ENCODE measurements around the gene C17orf50.
A peak's percentile ranks its signal among the peaks of the same experiment; 100 is the strongest.

Gene C17orf50

DNA sequence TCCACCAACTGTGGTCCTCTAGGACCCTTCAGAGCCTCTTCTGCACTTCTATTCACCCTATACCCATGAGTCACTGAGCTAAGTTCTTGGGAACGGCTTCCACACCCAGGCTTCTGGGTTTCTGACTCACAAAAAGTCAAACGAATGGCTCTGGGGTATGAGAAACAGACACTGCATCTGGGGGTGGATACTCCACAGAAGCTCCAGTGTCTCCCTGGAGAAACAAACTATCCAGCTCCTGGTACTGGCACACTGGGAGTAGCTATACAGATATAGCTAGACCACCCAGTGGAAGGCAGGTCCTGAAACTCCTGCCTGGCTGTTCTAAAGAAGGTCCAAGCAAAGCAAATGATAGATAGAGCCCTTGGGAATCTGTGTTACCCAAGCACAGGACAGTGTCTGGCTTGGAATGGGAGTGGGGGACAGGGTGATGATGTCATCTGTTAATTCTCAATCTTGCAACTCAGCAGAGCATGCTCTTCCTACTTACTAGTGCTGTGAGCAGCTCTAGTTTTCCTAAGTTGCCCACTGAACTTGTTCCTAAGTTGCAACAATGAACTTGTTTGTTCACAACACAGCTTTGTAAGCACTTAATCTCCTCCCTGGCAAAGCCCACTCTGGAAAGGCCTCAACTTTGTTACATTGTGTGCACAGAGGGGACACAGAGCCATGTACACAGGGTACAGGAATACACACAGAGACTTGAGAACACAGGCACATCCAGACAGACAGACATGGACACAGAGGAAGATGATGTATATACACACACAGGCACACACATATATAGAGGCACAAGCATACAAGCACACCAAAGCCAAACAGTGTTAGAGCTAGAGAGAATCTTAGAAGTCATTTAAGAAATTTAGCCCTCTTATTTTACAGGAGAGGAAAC lies 28.0 kb downstream of the C17orf50 start:
- DNase-seq (ENCODE audit: low read depth) = no peak

DNA sequence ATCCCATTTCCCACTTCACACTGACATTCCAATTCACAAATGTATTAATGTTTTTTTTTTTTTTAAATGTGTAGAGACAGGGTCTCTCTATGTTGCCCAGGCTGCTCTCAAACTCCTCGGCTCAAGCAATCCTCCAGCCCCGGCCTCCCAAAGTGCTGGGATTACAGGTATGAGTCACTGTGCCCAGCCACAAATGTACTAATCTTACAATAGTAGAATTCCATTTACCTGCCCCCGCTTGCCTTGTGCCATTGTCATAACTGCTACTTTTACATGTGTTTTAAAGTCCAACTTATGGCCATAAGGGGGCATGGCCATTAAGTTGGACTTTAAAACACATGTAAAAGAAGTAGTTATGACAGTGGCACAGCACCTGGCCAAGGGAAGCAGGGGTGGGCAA lies 30.2 kb downstream of the C17orf50 start:
- DNase-seq (ENCODE audit: low read depth) = no peak

DNA sequence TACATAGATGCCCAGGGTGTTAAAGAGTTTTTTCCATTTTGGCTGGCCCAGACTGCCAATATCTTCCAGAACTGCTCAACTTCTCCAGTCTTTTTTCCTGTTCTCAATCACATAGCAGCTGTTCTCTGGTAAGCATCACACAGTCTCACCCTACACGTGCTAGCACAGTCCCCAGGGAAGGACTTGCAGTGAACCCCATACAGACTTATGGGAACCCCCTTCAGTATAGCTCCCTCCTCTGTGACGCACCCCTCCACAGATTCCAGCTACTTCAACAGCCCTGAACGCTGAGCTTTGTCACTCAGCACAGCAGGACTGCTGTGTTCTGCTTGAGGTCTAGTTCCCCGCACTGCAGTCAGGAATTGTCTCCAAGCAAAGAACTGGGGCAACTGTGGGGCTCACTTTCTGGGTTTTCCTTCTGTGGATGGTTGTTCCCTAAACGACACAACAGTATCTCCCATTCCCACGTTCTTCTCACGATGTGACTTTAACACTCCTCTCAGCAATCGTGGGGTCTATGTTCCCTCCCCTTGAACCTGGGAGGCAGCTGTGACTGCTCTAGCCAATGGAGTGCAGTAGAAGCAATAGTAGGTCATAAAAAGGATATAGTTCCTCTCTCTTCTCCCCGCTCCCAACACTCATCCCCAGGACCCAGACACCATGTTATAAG lies 31.1 kb downstream of the C17orf50 start:
- no peak for DNase-seq (ENCODE audit: low read depth)

DNA sequence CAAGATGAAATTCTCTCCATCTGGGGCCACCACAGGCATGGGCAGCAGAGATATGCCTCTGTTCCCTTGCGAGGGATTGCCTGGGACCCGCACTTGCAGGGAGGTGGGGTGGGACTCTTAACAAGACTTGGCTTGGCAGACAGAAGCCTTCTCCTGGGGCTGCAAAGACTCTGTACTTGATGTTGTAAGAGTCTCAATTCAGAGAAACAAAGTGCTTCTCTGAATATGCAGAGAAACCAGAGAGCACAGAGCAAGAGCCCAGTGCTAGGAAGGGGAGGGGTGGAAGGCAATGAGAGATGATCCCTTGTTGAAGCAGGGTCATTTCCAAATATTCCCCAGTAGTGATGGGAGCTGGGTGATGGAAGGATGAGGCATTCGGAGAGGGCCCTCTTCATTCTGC lies 32.6 kb downstream of the C17orf50 start:
- no peak for DNase-seq (ENCODE audit: low read depth)

DNA sequence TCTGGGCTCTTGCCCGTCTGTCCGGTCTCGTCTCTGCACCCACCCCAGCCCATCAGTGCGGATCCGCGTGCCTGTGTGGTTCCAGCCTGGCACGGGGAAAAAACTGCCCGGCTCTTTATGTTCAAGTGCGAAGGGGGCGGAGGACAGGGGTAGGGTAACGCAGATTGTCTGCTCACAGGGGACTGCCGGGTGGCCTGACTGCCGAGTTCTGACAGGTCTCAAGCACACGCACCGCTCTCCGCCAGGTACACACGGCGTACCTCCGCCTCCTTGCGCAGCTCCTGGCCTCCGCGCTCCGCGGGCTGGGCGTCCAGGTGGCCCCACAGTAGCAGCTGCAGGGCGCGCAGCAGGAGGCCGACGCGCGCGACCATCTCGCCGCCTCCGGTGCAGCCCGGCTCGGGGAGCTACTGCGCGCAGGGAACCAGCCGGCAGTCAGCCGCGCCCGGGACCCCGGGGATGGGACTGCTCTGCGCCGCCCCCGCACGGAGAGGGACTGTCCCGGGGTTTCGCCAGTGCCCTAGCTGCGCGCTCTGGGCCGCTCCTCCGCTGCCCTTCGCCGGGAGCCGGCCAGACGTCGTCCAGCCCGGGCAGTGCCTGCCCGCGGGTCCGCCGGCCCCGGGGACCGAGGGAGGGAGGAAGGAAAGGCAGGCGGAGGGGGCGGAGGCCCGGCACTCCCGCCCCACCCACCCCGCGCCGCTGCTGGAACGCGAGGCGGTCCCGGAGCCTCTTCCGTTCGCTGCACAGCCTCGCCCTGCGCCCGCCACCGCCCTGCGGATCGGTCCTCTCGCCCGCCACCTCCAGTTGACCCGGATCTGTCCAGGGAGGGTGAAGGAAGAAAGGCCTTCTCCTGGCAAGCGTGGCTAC lies 34.6 kb downstream of the C17orf50 start, which contains the start of gene MMP28:
Gene MMP28 (minus strand): TSS at position 635 of the 864 bp plus-strand sequence. CDS start 264 bp downstream, at position 371.
- DNase-seq (ENCODE audit: low read depth) = no peak

DNA sequence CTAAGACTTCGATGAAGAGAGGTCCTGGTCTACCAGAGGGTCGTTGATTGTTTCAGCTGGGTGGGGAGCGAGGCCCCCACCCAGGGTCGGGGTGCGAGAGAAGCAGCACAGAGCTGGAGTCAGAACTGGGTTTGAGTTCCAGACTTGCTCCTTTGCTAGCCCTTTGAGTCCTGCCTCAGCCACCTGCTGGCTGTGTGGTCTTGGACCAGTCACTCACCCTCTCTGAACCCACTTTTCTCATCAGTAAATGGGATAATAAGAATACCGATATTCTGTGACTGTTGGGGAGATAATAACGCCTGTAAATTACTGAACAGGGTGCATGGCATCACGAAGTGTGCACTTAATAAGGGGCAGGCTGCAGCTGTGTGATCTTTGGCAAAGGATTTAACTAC lies 35.2 kb downstream of the C17orf50 start:
- DNase-seq (ENCODE audit: low read depth) = no peak

DNA sequence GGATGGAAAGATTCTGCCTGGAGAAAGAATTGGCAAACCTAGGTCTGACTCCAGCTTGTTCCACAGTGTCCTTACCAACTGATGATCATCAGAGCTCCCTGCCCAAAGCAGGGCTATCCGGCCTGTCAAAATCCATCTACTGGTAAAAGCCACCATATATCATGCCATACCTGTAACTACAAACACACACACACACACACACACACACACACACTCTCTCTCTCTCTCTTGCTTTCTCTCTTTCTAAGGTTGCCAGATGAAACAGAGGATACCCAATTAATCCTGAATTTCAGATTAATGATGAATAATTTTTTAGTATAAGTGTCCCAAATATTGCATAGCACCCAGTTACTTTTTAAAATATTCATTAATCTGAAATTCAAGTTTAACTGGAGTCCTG lies 36.3 kb downstream of the C17orf50 start:
- DNase-seq (ENCODE audit: low read depth) = no peak

DNA sequence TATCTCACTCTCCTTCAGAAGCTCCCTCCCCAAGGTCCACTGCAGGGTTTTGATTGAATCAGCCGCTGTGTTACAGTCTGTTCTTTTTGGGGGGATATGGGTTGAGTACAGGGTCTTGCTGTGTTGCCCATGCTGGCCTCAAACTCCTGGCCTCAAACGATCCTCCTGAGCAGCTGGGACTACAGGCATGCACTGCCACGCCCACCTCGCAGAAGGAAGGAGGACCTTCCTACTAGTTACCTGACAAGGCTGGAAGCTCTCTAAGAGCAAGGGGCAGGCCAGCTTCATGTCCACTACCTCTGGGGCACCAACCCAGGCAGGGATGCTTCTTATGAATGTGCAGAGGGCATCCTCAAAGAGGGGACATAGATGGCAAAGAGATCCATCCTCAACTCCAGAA lies 36.7 kb downstream of the C17orf50 start:
- no peak for DNase-seq (ENCODE audit: low read depth)

DNA sequence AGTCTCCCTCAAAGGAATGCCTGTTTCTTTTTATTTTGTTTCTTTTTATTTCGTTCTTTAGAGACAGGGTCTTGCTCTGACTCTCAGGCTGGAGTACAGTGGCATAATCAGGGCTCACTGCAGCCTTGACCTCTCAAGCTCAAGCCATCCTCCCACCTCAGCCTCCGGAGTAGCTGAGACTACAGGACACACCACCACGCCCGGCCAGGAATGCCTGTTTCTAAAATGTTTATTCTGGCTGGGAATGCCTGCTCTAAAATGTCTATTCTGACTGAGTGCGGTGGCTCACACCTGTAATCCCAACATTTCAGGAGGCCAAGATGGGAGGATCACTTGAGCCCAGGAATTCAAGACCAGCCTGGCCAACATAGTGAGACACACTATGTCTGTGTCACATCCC lies 37.2 kb downstream of the C17orf50 start:
- no peak for DNase-seq (ENCODE audit: low read depth)

DNA sequence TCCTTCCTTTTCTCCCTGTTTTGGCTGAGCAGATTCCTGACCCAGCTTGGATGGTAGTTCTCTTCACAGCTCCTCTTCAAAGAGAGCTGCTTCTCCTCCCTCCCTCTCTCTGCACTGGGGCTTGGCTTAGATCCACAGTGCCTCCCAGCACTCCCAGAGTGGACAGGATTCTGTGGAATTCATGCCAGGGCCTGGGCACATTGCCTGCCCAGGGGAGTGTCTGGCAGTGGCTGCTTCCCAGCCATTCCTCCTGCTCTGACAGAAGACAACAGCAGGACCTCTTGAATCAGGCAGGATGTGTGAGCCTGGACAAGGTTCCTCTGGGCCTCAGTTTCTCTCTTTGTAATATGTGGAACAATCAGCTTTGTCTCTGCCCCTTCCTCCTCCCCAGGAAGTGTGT lies 39.3 kb downstream of the C17orf50 start:
- DNase-seq (ENCODE audit: low read depth) = no peak

DNA sequence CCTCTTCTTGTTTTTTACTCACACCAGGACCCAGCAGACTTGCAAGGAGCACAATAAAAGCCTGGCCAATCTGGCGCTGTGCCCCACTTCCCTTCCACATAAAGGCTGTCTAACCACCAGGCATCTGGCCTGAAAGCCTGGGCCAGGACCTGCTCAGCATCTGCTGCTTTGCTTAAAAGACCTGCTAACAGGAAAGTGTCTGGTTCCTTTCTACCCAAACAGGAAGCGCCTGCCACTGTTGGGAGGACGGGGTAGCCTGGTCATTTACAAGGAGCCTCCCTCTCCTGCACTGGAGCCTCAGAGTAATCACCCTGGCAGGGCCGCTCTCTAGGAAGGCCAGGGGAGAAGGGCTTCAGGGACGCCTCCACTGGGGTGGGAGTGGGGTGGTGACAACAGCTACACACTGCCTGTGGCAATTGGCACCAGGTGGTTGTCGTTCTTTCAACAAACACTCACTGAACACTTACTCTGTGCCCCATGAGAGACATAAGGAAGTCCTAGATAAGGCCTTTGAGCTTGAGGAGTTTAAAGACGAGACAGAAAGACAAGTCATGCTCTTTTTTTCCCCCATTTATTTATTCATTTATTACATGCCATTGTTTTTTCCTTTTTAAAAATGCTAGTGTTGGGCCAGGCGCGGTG lies 41.0 kb downstream of the C17orf50 start:
- DNase-seq (ENCODE audit: low read depth) = peak; percentile 75

DNA sequence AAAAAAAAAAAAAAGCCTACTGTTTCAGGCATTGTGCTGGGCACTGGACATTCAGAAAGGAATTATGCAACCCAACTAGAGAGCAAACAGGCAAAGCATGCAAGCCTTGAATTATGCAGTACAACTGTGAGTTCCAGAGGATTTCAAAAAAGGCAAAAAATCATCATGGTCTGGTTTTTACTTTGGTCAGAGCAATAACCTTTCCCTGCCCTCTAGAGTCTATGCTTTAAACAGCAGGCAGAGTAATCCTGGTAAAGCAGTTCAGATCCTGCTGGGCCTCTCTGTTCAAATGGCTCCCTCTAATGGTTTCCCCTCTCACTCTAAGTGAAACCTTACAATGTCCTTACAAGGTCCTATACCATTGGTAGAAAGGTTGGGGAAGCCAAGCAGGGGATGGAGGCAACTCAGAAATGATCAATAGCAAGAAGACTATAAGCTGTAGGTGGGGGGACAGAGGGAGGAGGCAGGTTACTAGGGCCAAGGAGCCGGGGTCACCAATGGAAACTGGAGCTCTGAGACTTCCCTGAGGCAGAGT lies 44.0 kb downstream of the C17orf50 start:
- peak; percentile 60 for DNase-seq (ENCODE audit: low read depth)

DNA sequence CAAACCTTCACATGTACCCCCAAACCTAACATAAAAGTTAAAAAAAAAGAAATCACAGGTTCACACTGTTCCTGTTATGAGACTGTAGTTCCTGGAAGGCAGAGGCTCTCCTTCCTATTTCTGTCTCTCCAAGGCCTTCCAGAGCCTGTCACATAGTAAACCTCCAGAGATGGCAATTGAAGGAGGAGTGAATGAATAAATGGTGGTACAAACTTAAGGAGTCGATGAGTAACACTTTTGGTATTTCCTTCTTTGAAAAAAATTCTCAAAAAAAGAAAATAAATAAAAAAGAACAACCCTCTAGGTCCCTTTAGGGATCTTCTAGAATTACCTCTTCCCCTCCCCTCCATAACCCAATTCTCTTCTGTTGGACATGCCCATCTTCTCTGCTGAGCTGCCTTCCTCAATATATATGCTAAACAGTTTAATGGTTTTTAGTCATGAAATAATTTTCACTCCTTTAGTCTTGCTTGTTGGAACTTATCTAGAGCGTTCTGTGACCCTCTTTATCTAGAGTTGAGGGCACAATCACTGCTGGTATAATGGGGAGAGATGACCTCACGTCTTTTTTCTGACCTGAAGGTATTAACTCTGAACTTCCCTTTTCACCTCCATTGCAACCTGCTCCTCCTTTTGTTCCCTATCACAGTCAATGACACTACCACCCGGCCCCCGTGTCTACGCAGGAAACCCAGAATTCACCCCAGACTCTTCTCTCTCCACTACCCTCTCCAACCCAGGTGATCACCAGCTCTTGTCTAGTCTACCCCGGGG lies 46.9 kb downstream of the C17orf50 start:
- DNase-seq (ENCODE audit: low read depth) = no peak

DNA sequence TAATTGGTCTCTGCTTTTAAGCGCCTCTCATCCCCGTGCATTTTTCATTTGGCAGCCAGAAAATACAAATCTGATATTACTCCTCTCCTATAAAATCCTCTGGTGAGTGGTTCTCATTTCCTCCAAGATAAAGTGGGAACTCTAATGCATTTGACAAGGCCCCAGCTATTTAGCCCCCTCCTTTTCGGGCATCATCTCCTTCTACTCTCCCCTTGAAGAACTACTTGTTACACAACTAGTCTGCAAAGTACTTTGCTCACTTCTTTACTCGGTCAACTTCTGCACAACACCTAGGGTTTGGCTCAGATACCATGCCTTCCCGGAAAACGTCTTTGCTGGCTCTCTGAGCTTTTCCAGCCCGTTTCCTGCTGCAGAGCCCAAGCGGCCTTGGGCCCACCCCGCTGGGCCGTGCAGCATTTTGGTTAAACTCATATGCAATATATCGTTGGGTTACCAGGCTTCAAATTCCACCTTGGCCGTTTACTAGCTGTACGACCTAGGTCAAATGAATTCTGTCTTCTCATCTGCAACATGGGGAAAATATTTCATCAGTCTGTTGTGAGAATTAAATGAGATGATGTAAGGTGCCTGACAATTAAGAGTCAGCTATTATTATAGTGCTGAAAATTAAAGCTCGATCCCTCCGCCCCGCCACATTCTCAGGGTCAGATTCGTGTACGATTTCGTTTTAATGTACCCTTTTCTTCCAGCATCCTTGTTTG lies 47.7 kb downstream of the C17orf50 start:
- DNase-seq (ENCODE audit: low read depth) = peak; percentile 25

DNA sequence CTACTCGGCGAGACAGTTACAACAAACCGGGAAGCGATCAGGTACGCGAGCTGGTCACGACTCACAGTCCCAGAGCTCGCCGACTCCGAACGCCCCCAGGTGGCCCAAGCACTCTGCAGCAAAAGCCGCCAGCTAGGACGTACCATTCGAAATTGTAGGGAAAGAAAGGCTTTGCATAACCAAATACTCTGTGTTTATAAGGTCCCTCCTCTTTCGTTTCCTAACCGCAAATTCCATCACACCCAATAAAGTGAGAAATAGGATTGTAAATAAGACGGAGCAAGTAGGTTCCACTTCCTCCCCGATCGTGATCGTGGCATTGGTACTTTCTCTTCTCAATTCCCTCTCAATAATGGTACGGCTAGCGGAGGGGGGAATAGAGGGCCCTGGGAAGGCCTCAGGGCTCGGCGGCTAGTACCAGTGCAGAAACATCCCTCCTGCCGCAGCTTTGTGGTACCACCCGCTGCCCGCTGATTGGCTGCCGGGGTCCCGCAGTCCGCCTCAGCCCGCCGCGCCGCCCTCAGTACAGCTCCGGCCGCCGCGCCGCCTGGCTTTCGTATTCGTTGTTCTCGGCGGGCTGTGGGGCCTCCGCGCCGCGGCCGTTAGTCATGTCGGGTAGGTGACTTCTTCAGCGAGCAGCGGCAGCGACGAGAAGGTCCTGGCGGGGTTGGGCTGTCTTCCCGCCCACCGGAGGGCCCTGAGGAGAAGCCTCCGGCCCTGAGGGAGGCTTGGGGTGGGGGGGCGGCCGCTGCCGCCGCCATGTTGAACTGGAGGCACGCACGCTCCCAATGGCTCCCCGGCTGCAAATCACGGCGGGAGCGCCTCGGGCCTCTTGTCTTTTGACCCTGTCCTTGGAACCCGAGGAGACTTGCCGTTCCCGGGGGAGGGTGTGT lies 48.5 kb downstream of the C17orf50 start, which contains the start of gene TAF15:
Gene TAF15 (plus strand): TSS at position 523 of the 893 bp plus-strand sequence. CDS start 86 bp downstream, at position 609.
- peak; percentile 97 for DNase-seq (ENCODE audit: low read depth)

DNA sequence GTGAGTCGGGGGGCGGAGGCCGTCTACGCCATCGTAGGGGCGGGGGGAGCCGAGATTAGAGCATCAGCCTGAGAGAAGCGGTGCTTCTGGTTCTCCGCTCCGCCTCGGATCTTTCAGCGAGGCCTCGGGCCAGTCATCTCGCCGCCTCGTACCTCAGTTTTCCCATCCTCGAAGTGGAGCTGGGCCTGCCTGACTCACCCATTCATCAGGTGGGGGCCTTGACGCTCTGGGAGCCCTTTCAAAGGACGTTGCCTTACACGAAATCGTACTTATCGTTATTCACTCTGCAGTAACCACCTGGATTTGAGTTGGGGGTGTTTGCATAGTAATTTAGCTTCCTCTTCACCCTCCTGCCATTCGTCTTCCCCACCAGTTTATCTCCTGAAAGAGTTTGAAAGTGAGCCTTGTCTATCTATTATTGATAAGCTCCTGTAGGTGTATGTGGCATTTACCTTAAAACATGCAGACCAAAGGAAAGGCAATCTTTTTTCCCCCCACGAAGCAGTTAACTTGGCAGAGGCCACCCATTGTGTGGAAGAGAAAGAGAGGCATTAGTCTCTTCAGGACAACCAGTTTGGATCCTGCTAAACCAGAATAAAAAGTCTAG lies 49.3 kb downstream of the C17orf50 start:
- DNase-seq (ENCODE audit: low read depth) = no peak

DNA sequence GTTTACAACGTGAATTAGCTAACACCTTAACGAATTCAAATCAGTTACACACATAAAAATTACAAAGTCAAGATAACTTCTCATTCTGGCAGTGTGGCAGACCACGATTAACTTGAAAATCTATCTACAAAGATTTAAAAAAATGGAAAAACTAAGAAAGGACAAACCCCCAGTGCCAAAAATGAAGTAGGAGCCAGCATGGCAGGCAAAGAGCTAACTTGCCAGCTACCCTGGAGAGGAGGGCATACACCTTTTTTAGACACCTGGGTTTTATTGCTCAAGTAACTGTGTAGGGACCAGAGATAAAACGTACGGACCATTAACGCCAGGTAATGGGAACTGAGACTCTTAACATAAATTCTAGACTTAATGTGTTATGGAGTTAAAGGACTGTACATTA lies 51.1 kb downstream of the C17orf50 start:
- DNase-seq (ENCODE audit: low read depth) = no peak

DNA sequence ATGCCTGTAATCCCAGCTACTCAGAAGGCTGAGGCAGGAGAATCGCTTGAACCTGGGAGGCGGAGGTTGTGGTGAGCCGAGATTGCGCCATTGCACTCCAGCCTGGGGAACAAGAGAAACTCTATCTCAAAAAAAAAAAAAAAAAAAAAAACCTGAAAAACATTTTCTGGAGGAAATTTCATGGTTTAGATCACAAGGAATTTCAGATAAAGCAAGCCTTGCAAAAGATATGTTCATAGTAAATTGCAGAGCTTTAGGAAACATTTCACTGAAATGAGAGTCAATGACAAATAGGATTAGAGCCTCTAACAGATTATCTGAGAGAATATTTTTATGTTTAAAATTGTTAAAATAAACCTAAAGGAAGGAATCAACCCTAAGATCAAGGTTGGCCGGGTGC lies 51.8 kb downstream of the C17orf50 start:
- no peak for DNase-seq (ENCODE audit: low read depth)
